Measurements from ENCODE around the gene TPP1.
A peak's percentile ranks its signal among the peaks of the same experiment; 100 is the strongest.

TPP1 gene

DNA sequence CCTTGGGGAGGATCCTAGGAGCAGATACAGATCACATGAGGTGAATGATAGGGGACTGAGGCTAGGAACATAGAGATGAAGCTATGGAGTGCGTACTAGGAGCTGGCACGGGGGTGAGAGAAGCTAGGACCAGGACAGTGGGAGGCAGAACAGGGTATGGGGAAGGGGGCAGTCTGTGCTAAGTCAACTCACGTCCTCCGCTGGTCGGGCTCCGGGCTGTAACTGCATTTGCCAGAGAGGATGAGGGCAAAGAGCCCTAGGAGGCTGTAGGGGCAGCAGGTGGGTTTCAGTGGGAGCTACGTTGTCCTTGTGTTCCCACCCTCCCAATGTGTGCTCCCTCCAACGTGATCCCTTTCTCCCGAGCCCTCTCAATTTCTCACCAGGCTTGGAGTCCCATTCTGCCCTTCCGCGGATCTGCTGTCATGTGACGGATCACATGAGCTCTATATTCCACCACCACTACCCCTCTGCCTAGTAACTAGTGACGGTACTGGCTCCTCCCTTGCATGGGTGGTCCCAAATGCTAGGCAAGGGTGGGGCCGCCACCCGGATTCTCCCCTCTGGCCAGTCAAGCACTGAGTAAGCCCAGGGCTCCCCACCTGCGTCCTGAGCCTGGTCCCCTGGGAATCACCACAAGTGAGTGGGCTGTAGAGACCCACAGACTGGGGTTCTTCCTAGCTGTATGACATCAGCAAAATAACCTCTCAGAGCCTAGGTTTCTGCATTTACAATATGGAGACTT lies at the start of gene TPP1:
TSS of gene TPP1 (minus strand) at position 419 of the 742 bp plus-strand sequence. CDS start at position 397, 22 bp downstream.
- DNase-seq = peak; percentile 83

DNA sequence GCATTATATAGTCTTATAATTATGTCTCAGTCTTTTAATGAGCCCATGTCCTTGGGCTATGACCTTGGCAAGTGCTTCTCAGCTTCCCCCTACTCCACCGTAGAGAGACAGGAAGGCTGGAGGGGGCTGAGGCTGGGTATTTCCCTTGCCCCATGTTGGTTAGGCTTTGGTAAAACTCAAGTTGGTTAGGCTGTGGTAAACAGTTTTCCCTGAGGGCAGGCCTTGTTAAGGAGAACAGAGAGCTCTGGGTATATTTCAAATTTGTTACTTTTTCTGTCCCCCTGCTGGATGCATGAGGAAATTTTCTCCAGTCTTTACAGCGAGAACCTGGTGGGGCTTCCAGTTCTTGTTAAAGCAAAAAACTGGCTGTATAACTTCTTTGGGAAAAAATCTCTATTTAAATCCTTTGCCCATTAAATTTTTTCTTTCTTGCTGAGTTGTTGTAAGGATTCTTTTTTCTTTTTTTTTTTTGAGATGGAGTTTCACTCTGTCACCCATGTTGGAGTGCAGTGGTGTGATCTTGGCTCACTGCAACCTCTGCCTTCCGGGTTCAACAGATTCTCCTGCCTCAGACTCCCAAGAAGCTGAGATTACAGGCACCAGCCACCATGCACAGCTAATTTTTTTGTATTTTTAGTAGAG lies 48.6 kb upstream of the TPP1 start:
- no peak for DNase-seq

DNA sequence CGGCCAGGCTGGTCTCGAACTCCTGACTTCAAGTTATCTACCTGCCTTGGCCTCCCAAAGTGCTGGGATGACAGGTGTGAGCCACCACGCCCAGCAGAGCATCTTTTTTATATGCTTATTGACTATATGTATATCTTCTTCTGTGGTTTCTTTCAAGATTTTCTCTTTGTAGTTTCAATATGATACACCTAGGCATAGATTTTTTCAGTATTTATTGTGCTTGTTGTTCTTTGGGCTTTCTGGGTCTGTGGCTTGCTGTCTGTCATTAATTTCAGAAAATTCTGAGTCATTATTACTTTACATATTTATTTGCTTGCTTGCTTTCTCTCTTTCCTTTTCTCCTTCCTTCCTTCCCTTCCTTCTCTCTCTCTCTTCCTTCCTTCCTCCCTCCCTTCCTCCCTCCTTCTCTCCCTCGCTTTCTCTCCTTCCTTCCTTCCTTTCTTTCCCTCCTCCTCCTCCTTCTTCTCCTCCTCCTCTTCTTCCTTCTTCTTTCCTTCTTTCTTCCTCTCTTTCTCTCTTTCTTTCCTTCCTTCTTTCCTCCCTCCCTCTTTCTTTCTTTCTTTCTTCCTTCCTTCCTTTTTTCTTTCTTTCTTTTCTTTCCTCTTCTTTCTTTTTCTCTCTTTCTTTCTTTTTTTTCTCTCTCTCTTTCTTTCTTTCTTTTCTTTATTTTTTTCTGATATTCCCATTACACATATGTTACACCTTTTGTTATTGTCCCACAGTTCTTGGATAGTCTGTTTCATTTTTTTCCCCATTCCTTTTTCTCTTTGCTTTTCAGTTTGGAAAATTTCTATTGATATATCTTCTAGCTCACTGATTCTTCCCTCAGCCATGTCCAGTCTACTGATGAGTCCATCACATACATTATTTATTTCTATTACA lies 47.3 kb upstream of the TPP1 start:
- no peak for DNase-seq

DNA sequence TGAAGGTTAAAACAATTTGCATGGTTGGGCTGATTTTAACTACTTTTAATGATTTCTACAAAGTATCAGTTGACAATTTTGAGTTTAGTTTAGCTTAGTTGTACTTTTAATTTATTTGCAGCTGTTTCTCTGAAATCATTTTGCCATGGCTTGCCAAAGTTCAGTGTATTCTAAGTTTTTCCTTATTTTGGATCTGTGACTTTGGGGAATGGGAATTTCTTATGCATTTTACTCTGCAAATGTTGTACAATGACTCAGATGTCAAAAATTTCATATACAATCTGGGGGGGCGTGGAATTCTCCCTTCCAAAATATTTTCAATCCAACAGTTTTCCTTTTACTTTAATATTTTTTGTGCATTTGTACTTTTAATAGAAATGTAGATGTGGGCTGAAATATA lies 45.3 kb upstream of the TPP1 start:
- DNase-seq = no peak

DNA sequence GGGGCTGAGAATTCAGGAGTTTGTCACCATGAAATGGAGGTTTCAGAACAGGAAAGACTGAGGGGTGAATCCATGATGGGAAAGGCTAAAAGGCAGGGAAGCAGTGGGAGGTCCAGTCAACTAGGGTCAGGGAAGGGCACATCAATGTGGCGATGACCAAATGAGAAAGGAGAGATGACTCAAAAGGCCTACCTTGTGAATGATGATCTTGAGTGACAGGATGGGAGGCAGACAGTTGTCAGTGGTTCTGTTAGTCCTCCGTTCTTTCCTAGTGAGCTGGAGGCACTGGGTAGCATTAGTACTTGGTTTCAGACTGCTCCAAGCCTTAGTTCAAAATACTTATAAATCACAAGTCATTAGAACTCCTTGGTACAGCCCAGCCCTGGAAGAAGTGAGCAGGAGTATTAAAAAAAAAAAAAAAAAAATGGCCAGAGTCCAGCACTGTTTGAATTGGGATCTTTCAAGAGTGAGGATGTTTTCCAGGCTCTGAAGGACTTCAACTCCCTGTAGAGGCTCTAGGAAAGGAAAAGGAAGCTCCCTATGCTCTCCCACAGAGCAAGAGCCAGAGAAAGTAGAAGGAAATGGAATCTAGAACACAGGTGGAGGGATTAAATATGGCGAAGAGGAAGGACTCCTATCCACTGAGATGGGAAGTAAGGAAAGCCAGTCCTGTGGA lies 44.7 kb upstream of the TPP1 start:
- no peak for DNase-seq

DNA sequence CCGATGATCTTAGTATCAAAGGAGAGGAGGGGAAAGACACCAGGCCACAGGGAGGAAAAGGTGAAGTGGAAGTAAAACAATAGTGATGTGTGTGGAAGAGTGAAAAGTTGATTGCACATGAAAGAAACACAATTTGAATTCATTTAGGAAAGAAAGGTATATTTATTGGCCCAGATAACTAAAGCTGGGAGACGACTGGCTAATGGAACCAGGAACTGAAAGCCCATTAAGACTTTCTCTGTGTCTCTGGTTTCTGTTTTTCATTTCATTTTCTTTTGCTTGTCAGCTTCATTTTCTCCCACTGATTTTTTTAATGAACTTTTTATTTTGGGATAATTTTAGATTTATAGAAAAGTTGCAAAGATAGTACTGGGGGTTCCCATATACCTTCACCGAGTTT lies 41.5 kb upstream of the TPP1 start:
- no peak for DNase-seq

DNA sequence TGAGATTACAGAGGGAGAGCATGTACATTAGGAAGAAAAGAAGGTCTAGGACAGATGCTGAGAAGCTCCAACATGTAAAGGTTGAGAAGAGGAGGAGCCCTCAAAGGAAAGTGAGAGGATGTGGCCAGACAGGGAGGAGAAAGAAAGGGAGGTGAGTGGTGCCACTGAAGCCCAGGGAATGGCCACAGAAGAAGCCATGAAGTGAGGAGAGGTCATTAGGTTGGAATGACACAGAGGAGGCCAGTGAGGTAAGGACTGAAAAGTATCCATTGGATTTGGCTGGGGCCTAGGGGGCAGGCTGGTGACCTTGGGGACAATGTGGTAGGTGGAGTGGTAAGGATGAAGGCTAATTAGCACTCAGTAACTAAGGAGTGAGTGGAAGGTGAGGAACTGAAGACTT lies 39.4 kb upstream of the TPP1 start:
- DNase-seq = no peak

DNA sequence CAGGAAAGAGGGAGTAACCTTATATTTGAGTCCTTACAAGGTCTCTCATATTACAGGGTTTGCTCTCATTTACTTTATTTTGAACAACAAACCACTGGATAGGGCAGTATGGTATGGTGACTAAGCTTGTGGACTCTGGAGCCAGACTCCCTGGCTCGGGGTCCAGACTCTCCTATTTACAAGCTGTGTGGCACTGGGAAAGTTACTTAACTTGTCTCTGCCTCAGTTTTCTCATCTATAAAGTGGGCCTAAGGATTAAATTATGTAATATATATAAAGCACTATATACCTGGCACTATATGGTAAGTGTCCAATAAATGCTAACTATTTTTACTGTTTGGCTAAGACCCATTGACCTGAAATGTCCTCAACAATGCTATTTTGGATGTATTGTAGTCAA lies 38.1 kb upstream of the TPP1 start:
- DNase-seq = no peak

DNA sequence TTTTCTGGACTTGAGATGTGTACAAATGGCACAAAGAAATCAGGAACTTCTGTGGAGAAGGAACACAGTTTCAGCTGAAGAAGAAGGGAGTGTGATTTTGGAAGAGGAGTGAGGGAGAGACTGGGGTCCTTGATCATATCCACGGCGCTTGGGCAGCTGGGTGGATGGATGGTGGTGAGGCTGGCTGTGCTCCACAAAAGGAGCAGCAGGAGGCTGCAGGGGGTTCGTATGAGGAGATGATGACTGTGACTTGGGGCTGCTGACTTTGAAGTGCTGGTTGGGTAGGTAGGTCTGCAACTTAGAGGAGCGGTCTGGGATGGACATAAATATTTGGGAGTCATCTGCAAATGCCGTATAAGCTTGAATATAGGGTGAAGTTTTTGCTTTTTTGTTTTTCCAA lies 37.7 kb upstream of the TPP1 start:
- DNase-seq = no peak

DNA sequence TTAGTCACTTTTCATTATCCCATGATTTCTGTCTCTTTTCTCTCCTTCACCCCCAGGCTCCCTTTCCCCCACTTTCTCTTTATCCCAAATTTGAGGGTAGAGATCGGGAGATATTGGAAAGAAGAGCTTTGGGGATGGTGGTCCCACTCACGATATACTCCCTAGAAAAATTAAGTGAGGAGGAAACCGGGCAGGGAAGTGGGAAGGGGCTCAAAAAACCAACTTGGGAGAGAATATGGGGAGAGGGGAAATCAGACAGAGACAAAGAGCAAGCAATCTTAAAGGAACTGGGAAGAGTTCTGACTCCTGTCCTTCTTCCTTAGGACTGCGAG lies 37.3 kb upstream of the TPP1 start:
- no peak for DNase-seq

DNA sequence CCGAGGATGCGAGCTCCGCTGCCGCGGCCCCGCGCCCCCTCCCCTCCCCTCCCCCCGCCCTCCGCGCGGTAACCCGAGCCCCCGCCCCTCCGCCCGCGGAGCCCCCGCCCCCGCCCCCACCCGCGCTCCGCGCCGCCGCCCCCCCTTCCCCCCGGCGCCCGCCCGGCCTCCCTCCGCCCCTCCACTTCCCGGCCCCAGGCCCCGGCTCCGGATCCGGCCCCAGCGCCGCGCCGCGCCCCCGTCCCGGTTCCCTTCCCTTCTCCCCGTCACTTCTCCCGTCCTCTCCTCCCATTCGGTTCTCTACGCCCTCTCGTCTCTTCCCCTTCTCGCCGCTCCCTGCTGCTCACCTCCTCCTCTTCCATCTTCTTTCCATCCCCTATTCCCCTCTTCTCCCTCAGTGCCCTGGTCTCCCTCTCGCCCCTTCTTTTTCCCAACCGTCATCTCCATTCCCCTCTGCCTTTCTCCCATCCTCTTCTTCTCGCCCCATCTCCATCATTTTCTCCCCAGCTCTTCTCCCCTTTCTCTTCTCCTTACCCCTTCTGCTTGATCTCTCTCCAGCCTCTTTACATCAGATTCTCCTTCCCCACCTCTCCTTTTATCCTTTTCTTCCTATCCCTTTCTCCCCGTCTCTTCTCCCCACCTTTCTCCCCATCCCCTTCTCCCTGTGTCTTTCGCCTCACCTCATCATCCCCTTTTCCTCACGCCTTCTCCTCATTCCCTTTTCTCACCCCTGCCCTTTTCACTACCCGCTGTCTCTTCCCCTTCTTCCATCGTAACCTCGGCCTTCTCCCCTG lies 36.8 kb upstream of the TPP1 start, which contains the start of gene DCHS1:
TSS of gene DCHS1 (minus strand) at position 20 of the 794 bp plus-strand sequence. CDS start 14,196 bp downstream, outside the sequence.
- DNase-seq = no peak

DNA sequence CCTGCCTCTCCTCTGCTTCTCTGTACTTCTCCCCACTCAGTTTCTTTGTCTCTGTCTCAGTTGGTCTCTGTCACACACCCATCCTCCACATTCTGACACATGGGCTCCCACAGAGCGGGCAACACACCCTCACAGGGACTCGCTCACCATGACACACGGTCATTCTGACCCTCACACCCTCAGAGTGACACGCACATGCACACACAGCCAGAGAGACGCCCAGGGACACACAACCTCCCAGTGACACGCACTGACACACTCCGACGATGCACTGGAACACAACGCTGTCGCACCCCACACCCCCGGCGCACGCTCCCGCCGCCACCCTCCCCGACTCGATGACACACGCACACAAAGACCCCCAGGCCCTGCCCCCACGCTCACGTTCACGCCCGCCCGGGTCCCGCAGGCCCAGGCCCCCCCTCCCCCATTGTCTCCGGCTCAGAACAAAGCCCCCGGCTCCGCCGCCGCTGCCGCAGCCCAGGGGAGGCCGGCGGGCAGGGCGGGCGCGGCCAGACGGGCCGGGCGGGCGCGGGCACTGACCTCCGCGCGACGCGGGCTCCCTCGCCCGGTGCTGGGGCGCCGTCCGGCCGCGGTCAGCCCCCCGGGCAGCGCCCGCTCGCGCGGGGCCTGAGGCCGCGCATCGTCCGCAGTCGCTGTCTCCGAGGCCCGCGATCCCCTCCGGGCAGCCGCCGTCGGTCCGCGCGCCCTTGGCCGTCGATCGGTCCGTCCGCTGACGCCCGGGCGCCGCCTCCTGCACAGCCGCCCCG lies 36.0 kb upstream of the TPP1 start:
- no peak for DNase-seq

DNA sequence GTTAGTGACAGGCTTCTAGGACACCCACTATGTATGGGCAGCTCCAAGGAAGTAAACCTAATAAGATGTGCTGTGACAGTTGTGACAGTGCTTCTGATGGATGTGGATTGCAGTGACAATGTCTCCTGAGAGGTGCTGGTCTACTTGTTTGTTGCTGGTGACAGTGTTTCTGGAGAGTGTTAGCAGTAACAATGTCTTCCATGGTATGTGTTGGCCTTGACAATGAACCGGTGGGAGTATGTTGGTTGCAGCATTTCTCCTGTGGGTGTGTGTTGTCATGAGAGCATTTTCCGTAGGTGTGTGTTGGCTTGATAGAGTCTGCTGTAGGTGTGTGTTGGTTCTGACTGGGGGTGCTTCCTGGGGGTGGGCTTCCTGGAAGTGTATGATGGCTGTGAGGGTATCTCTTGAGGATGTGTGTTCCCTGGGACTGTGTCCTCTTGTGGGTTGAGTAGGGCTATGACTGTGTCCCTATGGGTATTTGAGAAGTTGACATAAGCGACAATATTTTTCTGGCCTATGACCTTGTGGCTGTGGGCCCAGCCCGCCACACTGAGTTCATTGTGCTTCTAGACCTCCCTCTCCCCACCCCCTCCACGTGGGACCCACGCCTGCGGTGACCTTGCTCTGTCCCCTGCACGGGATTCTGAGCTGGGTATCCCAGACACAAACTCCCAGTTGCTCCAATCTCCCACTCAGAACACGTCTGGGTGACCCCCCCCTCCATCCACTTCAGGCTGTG lies 35.2 kb upstream of the TPP1 start:
- DNase-seq = no peak

DNA sequence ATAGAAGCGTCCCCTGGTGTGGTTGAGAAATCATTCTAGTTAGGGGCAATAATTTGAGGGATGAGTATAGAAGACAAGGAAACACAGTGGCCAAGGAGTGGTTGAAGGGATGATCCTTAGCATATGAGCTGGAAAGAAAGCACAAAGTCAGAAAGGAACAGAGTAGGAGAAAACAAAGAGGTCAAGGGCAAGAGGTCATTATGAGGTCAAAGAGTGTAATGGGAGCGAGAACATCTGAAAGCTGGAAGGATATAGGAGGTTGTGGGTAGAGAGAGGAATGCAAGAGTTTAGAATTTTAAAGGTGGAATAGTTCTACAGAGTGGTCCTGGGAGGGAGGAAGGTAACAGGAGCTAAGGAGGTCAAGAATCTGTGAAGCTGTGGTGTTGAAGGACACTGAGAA lies 34.4 kb upstream of the TPP1 start:
- DNase-seq = no peak

DNA sequence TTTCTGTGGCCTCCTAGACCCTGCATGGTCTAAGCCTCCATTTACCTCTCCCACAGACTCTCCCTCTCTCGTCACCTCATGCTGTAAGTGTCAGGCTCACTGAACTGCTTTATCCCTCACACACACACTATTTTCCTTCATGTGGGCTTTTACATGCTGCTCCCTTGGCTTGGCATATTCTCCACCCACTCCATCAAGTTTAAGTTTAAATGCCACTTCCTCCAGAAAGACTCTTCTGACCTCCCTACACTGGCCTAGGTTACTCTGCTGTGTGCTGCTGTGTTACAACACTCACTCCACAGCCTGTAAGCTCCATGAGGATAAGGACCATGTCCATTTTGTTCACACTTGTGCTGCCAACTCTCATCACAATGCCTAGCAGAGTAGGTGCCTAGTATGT lies 33.9 kb upstream of the TPP1 start:
- DNase-seq = no peak

DNA sequence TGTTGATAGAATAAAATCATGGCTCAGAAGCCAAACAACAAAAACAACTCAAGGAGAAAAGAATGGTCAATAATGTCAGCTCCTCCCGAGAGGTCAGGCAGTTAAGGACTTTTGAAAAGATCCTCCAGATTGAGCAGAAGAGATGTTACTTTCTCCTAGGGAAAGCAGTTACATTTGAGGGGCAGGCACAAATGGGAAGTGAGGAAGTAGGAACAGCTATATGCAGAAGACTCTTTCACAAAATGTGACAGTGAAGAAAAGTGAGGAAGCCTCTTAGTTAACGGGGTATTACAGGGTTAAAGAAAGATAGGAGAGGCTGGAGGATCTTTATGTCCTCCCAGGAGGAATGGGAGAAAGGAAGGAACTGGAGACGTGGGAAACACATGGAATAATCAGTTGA lies 33.0 kb upstream of the TPP1 start:
- DNase-seq = no peak

DNA sequence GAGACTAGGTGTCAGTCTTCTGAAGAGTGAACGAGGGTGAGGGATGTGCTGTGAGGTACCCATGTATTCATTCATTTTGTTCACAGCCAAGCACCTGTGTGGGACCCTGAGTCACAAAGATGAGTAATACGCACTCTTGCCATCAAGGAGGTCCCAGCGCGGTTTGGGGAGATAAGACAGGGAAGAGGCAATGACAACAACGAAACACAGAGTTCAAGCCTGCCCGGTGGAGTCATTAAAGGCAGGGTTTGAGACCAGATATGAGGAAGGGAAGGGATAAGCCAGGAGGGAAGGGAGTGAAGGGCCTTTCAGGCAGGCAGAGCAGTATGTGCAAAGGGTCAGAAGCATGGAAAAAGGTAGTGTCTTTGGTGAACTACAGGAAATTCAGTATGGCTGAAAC lies 31.8 kb upstream of the TPP1 start:
- DNase-seq = no peak

DNA sequence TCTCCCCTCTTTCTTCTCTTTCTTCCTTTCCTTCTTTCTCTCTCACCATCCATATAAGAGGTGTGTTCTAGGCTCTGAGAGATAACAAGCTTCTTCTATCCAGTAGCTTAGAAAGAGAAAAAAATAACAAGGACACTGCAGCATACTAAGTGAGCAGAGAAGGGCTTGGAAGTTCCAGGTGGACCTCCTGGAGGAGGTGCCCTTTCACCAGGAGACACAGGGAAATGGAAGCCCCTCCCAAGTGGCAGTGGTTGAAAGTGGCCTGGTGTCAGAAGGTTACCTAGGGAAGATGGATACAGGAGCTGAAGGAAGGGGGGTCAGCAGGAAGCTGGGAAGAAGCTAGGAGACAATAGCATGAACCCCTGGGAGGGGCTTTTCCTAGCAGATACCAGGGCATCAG lies 30.9 kb upstream of the TPP1 start:
- no peak for DNase-seq

DNA sequence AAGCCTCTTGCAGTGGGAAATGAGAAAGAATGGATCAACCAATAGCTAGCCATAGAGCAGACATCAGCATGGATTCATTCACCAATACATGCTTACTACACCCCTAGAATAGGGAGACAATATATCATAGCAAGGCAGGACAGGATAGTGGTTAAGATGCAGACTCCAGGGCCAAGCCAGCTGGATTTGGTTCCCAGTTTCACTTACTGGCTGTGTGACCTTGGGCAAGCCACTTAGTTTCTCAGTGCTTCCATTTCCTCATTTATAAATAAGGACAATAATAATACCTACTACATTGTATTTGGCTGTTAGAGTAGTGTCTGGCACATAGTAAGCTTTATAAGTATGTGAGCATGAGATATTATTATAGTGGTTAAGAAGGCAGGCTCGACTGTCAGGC lies 29.3 kb upstream of the TPP1 start:
- DNase-seq = no peak

DNA sequence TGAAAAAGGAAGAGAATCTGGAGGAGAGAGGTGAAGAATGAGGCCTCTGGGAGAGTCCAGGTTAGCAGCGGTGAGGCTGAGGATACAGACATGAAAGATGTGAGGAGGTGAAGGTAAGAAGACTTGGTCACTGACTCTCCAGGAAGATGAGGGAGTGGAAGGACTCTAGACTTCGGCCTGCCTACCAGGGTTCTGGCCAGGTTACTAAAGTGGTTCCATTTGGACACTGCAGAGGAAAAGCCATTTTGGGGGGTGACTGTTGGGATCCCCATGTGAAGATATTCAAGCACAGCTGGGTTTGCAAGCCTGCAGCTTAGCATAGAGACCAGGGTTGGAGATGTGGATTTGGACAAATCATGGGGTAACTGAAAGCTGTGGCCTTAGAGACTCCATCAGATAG lies 28.6 kb upstream of the TPP1 start:
- no peak for DNase-seq
